Measurements from ENCODE around the gene CACTIN. TPM values are rescaled to one million over a fixed set of nuclear protein-coding genes. Genes with fewer than 3 reads are reported as not detected.
A peak's percentile ranks its signal among the peaks of the same experiment; 100 is the strongest.
"Not testable (repeated sequence)": the region's sequence is repeated elsewhere in the genome, so short reads cannot be mapped to it uniquely, and the experiment has no call there.

CACTIN gene
- total RNA-seq, 1 donor from 2014 or later = 13.7 TPM

DNA sequence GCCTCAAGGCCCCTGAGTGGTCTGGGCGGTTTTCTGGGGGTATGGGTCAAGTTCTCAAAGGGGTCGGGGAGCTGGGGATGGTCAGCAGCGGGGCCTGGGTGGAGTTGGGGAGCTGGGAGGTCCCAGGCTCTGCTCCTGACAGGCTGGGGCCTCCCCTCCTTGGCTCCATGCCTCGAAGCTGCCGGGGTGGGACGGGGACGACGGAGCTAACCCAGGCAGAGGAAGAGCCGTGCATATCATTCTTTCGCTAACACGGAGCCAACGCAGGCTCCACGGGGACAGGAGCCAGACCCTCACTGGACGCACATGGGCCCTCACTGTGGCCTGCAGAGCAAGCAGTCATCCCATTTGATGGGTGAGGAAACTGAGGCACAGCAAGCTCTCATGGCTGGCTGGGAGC, 25.8 kb upstream of the CACTIN start:
- intact Hi-C loops (cut with DNase I) = no loop called here
- ATAC-seq (ENCODE audit: poor library complexity) (no peak), DNase-seq (no peak)

GRCh38 chr19:3651684-3652083, 25.1 kb upstream of the CACTIN start:
- DNase-seq (no peak), ATAC-seq (ENCODE audit: poor library complexity) (no peak)
- intact Hi-C loops (cut with DNase I) = no loop called here

DNA sequence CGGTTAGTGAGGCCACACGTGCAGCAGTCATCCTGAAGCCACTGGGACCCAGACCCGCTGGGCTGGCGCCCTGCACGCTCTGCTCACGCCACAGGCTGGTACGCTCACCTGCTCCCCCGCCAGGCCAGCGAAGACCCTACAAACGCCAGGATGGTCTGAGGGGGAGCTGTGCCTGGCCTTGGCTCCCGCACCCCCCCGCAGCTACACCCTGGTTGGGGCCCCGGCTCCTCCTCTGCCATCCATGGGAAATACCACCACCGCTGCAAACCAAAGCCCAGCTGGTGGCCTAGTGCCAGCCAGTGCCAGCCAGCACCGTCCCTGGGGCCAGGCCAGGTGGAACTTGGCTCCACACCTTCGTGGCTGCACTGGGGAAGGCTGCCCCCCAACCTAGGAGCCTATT, 23.3 kb upstream of the CACTIN start:
- intact Hi-C loops (cut with DNase I) = no loop called here
- no peak for ATAC-seq (ENCODE audit: poor library complexity)
- DNase-seq = no peak

- intact Hi-C loops (cut with DNase I) = no loop called here
- ATAC-seq (ENCODE audit: poor library complexity) = no peak
Observed at GRCh38 chr19:3648037-3648905, 21.7 kb upstream of the CACTIN start.

GRCh38 chr19:3647102-3647501, 20.5 kb upstream of the CACTIN start:
- ATAC-seq (ENCODE audit: poor library complexity); DNase-seq; intact Hi-C loops (cut with DNase I): not testable (repeated sequence)

More at GRCh38 chr19:3648037-3648905, 21.7 kb upstream of the CACTIN start:
- DNase-seq = no peak

DNA sequence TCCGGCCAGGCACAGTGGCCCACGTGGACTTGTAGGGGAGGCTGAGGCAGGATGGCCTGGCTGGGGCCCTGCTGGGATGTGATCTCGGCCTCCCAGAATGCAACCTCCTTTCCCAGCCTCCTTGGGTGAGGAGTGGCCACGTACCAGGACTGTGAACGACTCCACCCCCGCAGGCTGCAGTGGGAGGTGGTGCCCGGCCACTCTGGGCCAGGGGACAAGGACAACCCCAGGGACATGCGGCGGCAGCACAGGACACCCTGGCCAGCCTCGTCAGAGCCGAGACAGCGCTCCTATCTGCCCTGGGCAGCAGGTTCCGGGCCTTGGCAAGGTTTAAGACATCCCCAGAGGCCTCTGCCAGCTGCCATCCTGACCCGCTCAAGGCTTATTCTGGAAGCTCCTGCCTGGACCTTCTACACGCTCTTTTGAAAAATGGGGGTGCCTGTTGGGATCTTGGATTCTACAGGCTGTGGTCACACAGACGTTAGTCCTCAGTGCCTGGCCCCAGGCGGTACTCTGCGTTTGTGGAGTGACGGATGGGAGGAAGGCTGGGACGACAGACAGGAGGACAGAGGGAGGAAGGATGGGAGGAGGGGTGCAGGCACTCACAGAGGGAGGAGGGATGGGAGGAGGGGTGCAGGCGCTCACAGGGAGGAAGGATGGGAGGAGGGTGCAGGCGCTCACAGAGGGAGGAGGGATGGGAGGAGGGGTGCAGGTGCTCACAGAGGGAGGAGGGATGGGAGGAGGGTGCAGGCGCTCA, 19.9 kb upstream of the CACTIN start:
- intact Hi-C loops (cut with DNase I) = no loop called here
- no peak for ATAC-seq (ENCODE audit: poor library complexity)
- DNase-seq = no peak

DNA sequence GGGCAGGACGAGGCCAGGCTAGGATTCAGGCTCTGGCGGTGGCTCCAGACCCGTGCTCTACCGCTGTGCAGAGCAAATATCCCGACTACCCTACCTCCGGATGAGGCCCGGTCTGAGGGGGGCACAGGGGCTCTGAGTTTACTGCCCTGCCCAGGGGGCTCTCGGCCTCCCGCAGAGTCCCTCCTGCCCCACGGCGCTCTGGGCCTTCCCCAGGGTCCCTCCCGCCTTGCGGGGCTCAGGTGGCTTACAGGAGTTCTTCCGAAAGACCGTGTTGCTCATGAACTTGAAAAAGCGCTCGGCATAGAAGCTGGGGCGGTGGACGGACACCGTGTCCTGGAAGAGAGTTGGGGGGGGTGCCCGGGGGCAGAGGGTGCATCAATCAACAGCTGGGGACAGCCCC, 19.1 kb upstream of the CACTIN start:
- no peak for ATAC-seq (ENCODE audit: poor library complexity)

DNA sequence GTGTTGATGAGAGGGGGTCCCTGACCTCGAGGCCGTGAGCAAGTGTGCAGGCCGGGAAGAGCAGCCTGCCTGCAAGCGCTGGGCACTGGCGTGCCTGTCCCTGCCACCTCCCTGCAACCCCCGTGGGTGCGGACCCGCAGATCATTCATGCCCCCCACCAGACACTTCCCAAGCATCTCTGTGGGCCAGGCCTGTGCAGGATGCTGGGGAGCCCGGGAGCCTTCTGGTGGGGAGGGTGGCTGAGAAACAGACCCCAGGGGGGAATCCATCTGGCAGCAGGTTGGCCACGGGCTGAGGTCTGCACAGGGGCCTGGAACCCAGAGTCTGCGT, 18.4 kb upstream of the CACTIN start:
- no peak for ATAC-seq (ENCODE audit: poor library complexity)
- intact Hi-C loops (cut with DNase I) = no loop called here
- DNase-seq = no peak

More for the DNA sequence above, 19.1 kb upstream of the CACTIN start:
- intact Hi-C loops (cut with DNase I) = no loop called here
- DNase-seq = no peak

GRCh38 chr19:3644351-3645066, 17.9 kb upstream of the CACTIN start:
- peak; percentile 27 for ATAC-seq (ENCODE audit: poor library complexity)
- DNase-seq = peak; percentile 63
- intact Hi-C loops (cut with DNase I) = no loop called here

DNA sequence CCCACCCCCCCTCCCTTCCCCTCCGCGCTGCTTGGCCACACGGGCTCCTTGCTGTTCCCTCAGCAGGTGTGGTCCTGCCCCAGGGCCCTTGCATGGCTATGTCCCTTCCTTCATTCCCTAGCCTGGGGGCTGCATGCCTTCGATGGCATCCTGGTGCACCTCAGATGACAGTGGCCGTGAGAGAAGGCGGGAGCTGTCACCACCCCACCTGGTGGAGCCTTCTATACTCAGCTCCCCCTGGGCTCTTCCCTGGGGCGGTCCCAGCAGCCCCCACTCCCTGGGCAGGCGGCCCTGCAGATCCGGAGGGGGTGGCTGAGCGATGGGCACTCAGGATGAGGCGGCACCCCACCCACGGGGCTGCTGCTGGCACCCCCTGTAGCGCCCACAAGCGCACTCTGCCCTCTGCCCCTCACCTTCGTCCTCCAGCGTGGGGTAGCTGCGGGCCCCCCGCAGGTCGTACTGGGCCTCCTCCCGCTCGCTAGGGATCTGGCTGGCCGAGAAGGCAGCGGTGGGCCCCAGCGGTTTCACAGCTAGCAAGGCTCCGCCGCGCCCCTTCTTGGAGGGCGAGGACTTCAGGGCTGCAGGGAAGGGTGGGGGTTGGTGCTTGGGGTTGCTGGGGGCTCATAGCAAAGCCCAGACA, 17.2 kb upstream of the CACTIN start:
- intact Hi-C loops (cut with DNase I) = no loop called here
- ATAC-seq (ENCODE audit: poor library complexity) (no peak), DNase-seq (no peak)

DNA sequence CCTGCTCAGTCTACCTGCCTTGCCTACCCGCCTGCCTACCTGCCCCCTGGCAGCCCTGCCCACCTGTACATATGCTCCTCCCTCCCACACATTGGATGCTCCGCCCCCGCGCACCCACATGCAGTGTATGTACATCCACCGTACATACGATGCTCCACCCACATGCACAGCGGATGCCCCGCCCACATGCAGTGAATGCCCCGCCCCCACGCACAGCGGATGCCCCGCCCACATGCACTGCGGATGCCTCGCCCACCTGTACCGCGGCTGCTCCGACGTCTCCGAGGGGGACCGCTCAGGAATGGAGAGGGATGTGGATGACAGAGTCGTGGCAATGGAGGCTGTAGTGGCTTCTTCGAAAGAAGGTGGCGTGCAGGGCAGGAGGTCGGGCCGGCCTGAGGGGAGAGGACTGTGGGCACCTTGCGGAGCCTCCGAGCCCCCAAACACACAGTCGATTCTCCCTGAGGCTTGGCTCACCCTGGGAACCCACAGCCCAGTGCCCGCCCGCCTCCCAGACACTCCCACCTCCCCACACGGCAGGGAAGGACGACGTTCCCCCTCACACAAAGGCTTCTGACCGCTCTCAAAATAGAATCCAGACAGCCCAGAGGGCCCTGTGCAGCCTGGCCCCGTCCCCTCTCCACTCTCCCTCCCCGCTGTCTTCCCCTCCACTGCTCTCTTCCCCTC, 16.5 kb upstream of the CACTIN start:
- intact Hi-C loops (cut with DNase I) = no loop called here
- DNase-seq = no peak
- ATAC-seq (ENCODE audit: poor library complexity) = no peak

- no peak for ATAC-seq (ENCODE audit: poor library complexity)
- intact Hi-C loops (cut with DNase I) = no loop called here
- no peak for DNase-seq
Observed at GRCh38 chr19:3642296-3642695, 15.7 kb upstream of the CACTIN start.

DNA sequence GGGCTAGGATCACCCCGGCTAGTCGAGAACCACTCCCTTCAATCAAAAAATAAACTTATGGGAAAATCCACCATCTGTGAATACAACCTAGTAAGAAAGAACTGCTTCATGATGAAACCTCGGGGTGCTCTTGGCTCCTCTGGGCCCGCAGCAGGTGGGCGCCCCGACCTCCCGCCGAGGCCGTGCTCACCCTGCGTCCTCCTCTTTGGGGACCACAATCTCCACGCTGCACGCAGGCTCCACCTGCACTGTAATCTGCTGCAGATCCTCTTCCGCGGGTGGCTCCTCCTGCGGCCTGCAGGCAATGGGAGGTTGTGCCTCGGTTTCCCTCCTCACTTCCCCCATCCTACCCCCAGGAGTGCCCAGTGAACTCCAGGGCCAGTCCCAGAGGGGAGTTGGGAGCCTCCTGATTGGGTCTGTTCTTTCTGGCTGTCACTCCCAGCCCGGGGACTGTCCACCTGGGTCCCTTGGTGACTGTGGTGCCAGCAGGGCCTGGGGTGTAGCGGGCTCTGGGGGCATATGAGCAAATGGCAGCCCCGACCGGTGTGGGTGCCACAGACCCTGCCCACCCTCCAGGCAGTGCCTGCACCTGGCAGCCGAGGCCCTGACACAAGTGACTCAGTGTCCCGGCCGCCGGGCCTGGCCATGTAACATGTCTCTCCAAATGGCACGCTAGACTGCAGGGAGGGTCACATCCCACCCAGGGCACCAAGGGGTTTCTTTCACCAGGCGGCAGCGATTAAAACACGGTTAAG, 15.1 kb upstream of the CACTIN start:
- ATAC-seq (ENCODE audit: poor library complexity) (no peak), DNase-seq (no peak)
- intact Hi-C loops (cut with DNase I) = no loop called here

- DNase-seq = no peak
- intact Hi-C loops (cut with DNase I) = no loop called here
- ATAC-seq (ENCODE audit: poor library complexity) = no peak
Observed at GRCh38 chr19:3639479-3639878, 12.9 kb upstream of the CACTIN start.

- intact Hi-C loops (cut with DNase I) = no loop called here
- ATAC-seq (ENCODE audit: poor library complexity) = no peak
- no peak for DNase-seq
Observed at GRCh38 chr19:3638208-3639193, 11.9 kb upstream of the CACTIN start.

DNA sequence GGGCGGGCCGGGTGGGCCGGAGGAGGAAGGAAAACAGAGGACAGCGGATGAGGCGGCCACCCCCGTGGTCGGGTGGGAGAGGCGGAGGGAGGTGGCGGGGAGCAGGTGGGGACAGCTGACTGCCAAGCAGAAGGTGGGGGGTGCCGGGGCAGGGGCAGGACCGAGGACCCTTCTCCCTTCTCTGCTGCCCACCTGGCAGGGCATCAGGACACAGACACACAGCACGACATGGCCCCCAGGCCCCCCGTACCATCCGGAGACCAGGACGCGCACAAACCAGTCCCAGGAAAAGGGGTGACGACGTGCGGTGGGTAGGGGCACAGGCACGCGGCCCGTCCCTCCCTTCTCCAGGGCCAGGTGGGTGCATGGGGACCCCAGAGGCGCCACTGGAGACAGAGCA, 11.0 kb upstream of the CACTIN start:
- intact Hi-C loops (cut with DNase I) = no loop called here
- no peak for ATAC-seq (ENCODE audit: poor library complexity)
- DNase-seq = no peak

GRCh38 chr19:3636962-3637361, 10.4 kb upstream of the CACTIN start:
- ATAC-seq (ENCODE audit: poor library complexity) (no peak), DNase-seq (no peak)
- intact Hi-C loops (cut with DNase I) = no loop called here
